AML-193 (cell line): ENCODE data around the gene PTCHD1.

Experiments used
- DNase-seq, 2 experiments: peaks; one replicate each; lab custom pipeline; 2025; lab: John Stamatoyannopoulos, UW

PTCHD1 gene

DNA sequence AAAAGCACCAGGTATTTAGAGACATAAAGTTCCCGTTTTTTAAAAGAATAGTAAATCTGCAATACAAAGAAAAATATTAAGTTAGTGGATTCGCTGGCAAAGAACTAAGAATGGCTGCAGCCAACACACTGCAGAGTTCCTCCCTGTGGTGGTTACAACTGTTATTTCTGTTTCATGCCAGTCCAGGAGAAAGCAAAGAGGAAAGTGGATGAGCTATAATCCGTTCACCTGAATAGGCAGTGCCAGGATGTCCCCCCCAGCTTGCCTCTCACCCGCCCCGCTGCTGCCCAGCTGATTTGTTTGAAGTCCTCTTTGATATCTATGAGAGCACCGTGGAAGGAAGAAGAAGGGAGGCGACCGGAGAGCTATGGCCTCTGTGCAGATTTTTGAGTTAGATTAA, 63.9 kb downstream of the PTCHD1 start:
- DNase-seq: no peak

DNA sequence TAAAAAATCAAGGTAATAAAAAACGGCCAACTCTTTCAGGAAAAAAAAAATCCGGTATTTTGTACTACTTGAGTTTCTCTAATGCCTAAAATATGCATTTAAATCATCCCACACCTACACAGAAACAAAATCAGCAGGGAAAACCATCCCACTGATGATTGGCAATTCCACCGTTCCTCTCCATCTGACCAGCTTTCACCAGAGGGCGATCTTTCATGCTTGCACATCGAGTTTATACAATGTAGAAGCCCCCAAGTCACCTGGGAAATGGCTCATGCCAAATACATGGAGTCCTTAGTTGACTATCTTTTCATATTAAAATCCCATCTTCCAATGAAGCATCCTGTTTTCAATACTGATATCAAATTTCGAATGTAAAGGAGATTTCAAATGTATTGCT, 69.2 kb downstream of the PTCHD1 start:
- no peak for DNase-seq

DNA sequence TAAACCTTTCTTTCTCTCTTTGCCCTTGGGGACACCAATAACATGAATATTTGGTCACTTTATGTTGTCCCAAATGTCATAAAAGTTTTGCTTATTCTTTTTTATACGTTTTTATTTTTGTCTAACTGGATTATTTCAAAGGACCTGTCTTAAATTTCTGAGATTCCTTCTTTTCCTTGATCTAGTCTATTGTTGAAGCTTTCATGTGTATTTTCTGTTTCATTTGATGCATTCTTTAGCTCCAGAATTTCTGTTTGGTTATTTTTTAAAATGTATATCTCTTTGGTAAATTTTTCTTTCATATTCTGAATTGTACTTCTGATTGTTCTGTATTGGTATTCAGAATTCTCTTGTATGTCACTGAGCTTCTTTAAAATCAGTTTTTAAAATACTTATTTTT, 88.3 kb downstream of the PTCHD1 start:
- DNase-seq: no peak

DNA sequence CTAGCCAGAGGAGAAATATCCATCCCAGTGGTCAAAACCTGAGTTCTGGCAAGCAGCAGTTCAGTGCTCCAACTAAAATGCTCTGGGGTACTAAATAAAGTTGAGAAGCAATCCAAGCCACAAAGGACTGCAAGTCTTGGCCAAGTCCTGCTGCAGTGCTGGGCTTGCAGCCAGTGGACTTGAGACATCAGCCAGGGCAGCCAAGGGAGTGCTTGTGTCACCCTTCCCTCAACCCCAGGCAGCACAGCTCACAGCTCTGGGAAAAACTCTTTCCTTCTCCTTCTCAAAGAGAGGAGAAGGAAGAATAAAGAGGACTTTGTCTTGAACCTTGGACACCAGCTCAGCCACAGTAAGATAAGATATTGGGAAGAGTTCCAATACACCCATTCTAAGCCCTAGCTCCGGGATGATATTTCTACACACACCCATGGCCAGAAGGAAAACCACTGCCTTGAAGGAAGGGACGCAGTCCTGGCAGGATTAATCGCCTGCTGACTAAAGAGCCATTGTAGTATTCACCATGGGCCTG, 99.8 kb downstream of the PTCHD1 start:
- DNase-seq: no peak

DNA sequence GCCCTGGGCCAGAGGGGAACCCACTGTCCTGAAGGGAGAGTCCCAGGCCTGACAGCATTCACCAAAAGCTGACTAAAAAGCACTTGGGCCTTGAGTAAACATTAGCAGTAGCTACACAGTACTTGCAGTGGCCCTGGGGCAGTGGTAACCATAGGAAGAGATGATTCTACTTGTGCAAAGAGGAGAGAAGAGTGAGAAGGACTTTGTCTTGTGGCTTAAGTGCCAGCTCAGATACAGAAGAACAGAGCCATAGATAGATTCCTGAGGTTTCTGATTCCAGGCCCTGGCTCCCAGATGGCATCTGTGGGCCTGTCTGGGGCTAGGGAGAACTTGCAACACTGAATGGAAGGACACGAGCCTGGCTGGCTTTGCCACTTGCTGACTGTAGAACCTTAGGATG, 100.5 kb downstream of the PTCHD1 start:
- no peak for DNase-seq

DNA sequence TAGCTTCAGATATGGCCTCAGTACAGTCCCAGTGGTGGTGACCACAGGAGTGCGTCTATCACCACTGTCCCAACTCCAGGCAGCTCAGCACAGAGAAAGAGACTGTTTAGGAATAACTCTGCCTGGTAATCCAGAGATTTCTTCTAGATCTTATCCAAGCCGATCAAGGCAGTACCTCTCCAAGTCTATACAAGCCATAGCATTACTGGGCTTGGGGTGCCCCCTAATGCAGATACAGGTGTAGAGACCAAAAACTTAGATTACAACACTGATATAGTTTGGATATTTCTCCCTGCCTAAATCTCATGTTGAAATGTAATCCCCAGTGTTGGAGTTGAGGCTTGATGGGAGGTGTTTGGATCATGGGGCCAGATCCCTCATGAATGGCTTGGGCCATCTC, 100.9 kb downstream of the PTCHD1 start:
- no peak for DNase-seq

DNA sequence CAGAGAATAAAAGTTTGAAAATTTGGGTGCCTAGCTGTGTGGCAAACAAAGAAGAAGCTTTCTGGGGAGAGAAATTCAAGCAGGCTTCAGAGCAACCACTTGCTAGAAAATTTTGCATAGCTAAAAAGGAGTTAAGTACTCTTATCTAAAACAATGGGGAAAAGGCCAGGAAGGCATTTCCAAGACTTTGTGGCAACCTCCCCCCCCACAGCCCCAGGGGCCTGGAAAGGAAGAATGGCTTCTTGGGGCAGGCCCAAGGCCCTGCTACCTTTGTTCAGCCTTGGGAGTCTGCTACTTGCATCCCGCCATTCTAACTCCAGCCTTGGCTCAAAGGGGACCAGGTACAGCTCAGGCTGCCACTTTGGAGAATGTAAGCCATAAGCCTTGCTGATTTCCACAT, 102.2 kb downstream of the PTCHD1 start:
- DNase-seq: no peak

DNA sequence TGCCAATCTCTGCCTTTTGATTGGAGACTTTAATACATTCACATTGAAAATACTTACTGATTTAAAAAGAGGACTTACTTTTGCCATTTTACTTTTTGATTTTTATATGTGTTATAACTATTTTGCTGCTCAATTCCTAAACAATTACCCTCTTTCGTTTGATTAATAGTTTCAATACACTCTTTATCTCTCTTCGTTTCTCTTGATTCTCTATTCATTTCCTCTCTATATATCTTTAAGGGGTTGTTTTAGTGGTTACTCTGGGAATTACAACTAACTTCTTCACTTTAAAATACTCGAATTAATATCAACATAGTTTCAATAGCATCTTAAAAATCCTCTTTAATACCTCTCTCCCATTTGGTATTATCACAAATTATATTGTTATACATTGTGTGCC, 116.6 kb downstream of the PTCHD1 start:
- no peak for DNase-seq
